ENCODE measurements around the gene OLFM1.

DNA sequence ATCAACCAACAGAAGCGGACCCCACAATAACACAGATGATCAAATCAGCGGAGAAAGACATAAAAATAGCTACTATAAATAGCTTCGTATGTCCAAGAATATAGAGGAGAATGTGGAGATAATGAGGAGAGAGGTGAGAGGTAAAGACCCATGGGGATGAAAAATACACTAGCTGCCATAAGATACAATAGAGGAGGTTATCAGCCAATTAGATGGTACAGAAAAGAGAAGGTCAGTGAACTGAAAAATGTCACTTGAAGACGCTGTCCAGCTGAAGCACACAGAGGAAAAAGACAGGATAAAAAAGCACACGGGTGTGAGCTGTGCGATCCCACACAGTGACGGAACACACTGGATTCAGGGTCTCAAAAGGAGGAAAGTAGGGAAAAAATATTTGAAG lies 73.4 kb downstream of the OLFM1 start:
- TF ChIP-seq YY1 (IDR thresholded peaks at IDR 0.05; ENCODE audit: insufficient read depth, insufficient read length), result no peak
- no peak for TF ChIP-seq ZNF274 (IDR thresholded peaks at IDR 0.05; ENCODE audit: low read depth, low read length)
- no peak for TF ChIP-seq SUZ12 (IDR thresholded peaks at IDR 0.05; ENCODE audit: extremely low read depth, insufficient read depth, insufficient read length)

All from NT2/D1 (cell line).